Pulmonary artery endothelial cell (primary cell): ENCODE results near the gene FAP. TPM values are rescaled to one million over a fixed set of nuclear protein-coding genes. Genes with fewer than 3 reads are reported as not detected.
A peak's percentile ranks its signal among the peaks of the same experiment; 100 is the strongest.

Experiments used
- DNase-seq: peaks from one replicate; pipeline ENCODE4 v3.0.0-alpha.2; 2011; ENCODE audit warnings: low read depth, low spot score
- total RNA-seq: library from RNA; depleted of rRNA; stranded (reverse); fragments of >200 nt; gene quantifications from 2 replicates; pipeline ENCODE4 v1.2.3, GENCODE V29; 2014

Gene FAP
- total RNA-seq, 1 donor from 2014 or later, result 0.53 TPM

DNA sequence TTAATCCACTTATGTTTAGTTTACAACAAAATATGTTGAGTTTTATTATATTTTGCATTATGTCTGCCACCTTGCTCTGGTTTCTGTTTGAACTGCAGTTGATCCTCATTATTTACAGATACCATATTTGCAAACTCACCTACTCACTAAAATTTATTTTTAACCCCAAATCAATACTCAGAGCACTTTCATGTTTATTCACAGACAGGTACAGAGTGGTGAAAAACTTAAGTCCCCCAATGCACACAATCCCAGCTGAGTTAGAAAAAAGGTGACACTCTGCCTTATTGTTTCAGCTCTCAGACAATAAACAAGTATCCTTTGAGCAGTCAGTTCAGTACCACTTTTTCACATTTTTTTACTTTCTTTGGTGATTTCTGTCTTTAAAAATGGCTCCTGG lies 104.9 kb downstream of the FAP start:
- DNase-seq, result no peak

DNA sequence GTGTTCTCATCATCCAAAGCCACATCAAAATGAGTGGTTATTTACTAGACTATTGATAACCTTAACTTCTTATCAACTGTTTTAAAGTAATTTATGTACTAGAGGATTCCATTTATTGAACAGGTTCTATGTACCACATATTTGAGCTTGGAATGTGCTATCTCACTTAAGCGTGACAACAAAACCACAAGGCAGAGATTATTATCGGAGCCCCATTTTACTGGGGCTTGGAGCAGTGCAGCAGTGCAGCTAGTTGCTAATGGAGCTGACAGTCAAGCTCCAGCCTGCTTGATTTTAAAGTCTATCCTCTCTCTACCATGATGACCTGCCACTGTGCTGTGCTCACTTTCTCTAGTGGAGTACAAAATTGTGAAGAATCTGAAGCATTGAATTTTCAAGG lies 115.8 kb downstream of the FAP start:
- no peak for DNase-seq

DNA sequence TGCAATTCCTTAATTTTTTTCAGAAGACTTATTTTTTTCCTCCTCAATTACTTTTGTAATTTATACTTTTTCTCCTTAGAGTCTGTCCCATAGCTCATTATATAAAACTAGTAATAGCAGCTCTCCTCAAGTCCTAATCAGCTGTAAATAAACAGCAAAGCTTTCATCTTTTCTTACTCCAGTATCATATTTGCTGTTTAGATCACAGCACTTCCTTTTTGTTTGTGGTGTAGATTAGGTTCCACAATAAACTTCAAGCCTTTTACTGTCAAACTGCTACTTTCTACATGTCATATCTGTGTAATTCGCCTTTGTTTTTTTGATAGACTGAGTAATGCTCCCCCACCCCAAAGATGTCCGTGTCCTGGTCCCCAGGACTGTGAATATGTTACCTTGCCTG lies 116.7 kb downstream of the FAP start:
- DNase-seq, result no peak

DNA sequence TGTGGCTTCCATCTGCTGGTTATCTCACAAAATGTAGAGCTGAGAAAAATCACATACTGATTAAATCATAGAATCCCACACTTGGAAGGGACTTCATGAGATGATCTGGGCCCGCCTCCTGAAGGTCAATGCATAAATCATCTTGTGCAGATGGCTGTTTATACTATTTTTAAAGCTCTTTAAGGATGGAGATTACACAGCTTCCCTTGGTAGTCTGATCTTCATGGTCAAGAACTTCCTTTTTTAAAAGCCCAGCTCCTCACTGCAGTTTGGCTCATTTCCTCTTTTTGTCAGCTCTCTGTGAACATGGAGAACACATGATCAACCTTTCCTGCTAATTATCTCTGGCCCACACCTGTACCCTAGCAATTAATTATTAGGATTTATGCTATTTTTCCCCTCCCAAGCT lies 117.1 kb downstream of the FAP start:
- no peak for DNase-seq

DNA sequence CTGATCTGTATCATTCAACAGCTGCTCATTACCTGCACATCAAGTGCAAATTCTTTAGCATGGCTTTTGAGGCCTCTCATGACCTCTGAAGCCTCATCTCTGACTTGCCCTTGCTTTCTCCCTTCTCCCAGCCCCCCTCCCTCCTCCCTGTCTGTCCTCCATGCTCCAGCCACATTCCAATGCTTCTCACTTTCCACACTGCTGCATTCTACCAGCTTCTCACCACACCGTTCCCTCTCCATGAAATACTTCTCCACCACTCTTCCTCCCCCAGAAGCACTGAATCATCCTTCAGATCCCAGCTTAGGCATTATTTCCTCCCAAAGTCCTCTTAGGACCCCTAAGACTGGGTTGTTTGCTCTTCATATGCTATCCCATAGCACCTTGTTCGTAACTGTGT lies 118.1 kb downstream of the FAP start:
- no peak for DNase-seq

DNA sequence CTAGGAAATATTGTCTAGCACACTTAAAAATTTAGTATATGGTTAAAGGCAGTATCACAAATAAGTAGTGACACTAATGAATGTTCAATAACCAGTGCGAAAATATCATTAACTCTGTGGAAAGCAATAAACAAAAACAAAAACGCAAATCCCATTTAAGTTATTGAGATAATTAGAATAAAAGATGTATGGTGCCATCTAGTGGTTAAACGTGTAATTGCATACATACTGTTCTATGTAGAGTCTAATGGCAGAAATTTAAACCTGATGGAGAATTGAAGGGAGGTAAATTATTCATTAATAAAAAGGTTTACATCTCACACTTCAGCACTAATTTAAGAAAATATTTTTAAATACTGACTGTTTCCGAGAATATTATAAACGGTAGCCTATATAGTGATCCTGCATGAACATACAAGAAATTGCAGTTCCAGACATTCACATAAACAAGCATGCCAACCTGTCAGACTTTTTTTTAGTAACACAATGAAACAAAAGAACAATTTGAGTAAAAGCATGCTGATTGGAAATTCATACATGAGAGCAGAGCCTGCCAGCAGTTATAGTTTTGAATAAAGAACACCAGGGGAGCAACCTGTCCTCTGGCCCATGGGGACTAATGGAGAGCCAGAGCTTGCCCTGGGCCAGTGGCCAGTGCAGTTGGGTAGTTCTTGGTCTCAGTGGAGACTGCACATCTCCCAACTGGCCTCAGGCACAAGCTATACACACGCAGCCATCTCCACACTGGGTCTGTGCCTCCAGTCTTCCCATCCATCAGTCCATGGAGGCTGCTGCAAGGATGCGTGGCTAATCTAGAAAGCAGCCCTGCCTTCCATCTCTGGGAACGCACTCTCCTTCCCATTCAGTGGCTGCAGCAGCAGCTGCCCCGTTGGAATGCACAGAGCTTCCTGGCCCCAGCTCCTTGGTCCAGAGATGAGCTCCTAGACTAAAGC lies 119.2 kb downstream of the FAP start:
- DNase-seq, result peak; percentile 24

Other genes with a start within 250 kb of the FAP start
- gene DPP4, start 169.2 kb downstream of the FAP start, total RNA-seq, result 6.0 and 9.2 TPM in 2 replicates
- gene GCG, start 91.2 kb downstream of the FAP start, total RNA-seq, result not detected in 2 replicates
- 7.3 and 13.7 TPM in 2 replicates for gene IFIH1, start 75.2 kb upstream of the FAP start, total RNA-seq
- gene GCA, start 100.7 kb upstream of the FAP start, total RNA-seq, result 18.6 and 19.1 TPM in 2 replicates